Measurements from ENCODE around the gene POLR3G.

DNA sequence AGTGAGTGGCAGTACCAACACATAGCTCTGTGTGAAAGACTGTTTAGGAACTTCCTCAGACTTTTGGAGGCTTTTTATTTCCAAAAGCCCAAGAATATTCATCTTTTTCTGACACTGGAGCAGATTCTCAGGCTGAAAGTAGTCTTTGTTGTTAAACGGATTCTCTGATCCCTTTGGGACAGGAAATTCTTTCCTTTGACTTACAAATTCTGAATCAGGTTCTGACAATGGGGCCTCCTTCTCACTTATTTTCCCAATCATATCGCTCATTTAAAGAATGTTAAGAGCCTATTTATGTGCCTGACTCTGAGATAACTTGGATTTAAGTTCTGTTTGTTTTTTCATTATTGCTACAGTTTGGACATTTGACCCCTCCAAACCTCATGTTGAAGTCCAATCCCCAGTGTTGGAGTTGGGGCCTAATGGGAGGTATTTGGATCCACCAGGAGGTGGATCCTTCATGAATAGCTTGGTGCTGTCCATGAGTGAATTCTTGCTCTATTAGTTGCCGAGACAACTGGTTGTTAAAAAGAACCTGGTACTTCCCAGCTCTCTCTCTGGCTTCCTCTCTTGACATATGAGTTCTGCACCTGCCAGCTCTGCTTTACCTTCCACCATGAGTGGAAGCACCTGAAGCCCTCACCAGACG is 79.8 kb downstream of the POLR3G start:
- no peak for TF ChIP-seq CTCF (IDR thresholded peaks at IDR 0.05)
- TF ChIP-seq POLR2A (IDR thresholded peaks at IDR 0.05) = no peak
